ENCODE measurements around the gene FNBP1. TPM values are rescaled to one million over a fixed set of nuclear protein-coding genes. Genes with fewer than 3 reads are reported as not detected.

The FNBP1 gene
- total RNA-seq, 1 donor from 2014 or later = 12.1 TPM

GRCh38 chr9:129881547-129882324 lies 161.3 kb downstream of the FNBP1 start:
- no peak overlapping the region for H3K4me3 ChIP-seq (ENCODE audit: low read depth, low read length)
- no peaks in the 10 kb centered on the region for H3K27me3 ChIP-seq (ENCODE audit: control insufficient read depth, insufficient read depth, low read length)
- no peak for TF ChIP-seq CTCF (IDR thresholded peaks at IDR 0.05; ENCODE audit: insufficient read depth, low read length, poor library complexity, severe bottlenecking)
- H3K36me3 ChIP-seq (ENCODE audit: control insufficient read depth, insufficient read depth, low read length) = no peaks in the 10 kb centered on the region
- no peak for DNase-seq (ENCODE audit: low read depth)

GRCh38 chr9:129880654-129881546 lies 162.1 kb downstream of the FNBP1 start:
- H3K36me3 ChIP-seq (ENCODE audit: control insufficient read depth, insufficient read depth, low read length) = no peaks in the 10 kb centered on the region
- H3K4me3 ChIP-seq (ENCODE audit: low read depth, low read length) = no peak overlapping the region
- no peak for DNase-seq (ENCODE audit: low read depth)
- TF ChIP-seq CTCF (IDR thresholded peaks at IDR 0.05; ENCODE audit: insufficient read depth, low read length, poor library complexity, severe bottlenecking) = no peak
- H3K27me3 ChIP-seq (ENCODE audit: control insufficient read depth, insufficient read depth, low read length) = no peaks in the 10 kb centered on the region

DNA sequence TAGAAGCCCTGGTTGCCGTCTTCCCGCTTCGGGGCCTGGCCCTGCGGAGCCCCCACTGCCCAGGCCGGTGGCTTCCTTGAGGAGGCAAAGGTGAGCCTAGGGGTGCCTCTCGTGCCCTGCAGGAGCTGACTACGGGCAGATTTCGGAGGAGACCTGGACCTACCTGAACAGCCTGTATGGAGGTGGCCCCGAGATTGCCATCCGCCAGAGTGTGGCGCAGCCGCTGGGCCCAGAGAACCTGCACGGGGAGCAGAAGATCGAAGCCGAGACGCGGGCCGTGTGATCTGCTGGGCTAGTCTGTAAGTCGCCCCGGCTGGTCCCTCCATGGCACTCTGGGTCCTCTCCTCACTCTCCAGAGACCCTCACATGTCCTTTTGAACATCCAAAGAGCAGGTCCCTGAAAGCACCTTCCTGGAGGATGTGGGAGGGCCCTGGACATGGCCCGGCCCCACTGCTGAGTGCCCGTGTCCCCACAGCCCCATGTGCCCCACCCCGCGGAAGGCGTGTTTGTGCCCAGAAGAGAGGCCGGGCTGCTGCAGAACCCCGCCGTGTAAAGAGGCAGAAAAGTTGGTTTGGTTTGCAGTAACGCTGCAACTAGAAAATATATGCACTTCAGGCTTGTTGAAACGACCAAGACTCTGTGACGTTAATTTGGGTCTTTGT lies 162.9 kb downstream of the FNBP1 start:
- no peaks in the 10 kb centered on the region for H3K27me3 ChIP-seq (ENCODE audit: control insufficient read depth, insufficient read depth, low read length)
- peaks cover 1% of the 10 kb centered on the region for H3K36me3 ChIP-seq (ENCODE audit: control insufficient read depth, insufficient read depth, low read length)
- no peak for DNase-seq (ENCODE audit: low read depth)
- TF ChIP-seq CTCF (IDR thresholded peaks at IDR 0.05; ENCODE audit: insufficient read depth, low read length, poor library complexity, severe bottlenecking) = no peak
- no peak overlapping the region for H3K4me3 ChIP-seq (ENCODE audit: low read depth, low read length)

GRCh38 chr9:129879103-129879699 lies 163.8 kb downstream of the FNBP1 start:
- Histone ChIP-seq H3K27me3 (ENCODE audit: control insufficient read depth, insufficient read depth, low read length) (no peaks in the 10 kb centered on the region), H3K36me3 (ENCODE audit: control insufficient read depth, insufficient read depth, low read length) (peaks cover 1% of the 10 kb centered on the region), H3K4me3 (ENCODE audit: low read depth, low read length) (no peak overlapping the region)
- TF ChIP-seq CTCF (IDR thresholded peaks at IDR 0.05; ENCODE audit: insufficient read depth, low read length, poor library complexity, severe bottlenecking) = no peak
- DNase-seq (ENCODE audit: low read depth) = no peak

DNA sequence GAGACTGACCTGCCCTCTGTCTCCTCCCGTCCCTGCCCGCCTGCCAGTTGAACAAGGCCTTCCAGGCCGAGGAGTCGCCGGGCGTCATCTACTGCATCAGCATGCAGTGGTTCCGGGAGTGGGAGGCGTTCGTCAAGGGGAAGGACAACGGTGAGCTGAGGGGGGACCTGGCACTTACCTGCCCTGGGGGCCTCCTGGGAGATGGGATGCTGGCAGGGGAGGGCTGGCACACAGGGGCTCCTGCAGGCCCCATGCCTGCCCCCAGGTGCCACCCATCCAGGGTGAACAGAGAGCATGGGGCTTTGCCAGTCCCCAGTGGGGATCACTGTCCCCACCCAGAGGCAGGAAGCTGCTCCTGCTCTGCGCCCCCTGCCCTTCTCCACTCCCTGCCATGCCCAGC lies 164.7 kb downstream of the FNBP1 start:
- no peak for DNase-seq (ENCODE audit: low read depth)
- H3K4me3 ChIP-seq (ENCODE audit: low read depth, low read length) = no peak overlapping the region
- H3K27me3 ChIP-seq (ENCODE audit: control insufficient read depth, insufficient read depth, low read length) = no peaks in the 10 kb centered on the region
- peaks cover 1% of the 10 kb centered on the region for H3K36me3 ChIP-seq (ENCODE audit: control insufficient read depth, insufficient read depth, low read length)
- no peak for TF ChIP-seq CTCF (IDR thresholded peaks at IDR 0.05; ENCODE audit: insufficient read depth, low read length, poor library complexity, severe bottlenecking)
